Liver (tissue), 3 donors: ENCODE data around the gene IFT43.

Experiments used
- ATF3 ChIP-seq: IDR thresholded peaks from 2 replicates; pipeline ENCODE4 v1.6.1; 2016; ENCODE audit warnings: antibody characterized with exemption
- FOXA1 ChIP-seq: IDR thresholded peaks from 2 replicates; pipeline ENCODE4 v1.6.1; 2016; ENCODE audit warnings: antibody characterized with exemption
- FOXA2 ChIP-seq: IDR thresholded peaks from 2 replicates; pipeline ENCODE4 v1.6.1; 2016; ENCODE audit warnings: antibody characterized with exemption
- GABPA ChIP-seq, 2 donors: IDR thresholded peaks in 1 of 2; conservative IDR thresholded peaks in 1 of 2; 2 replicates each; pipeline ENCODE4 v1.6.1; 2016; ENCODE audit warnings: antibody characterized with exemption in 2 of 2, mild to moderate bottlenecking in 1 of 2, moderate library complexity in 1 of 2
- HNF4A ChIP-seq, 2 donors: conservative IDR thresholded peaks; 2 replicates each; pipeline ENCODE4 v1.6.1; 2016; ENCODE audit warnings: antibody characterized with exemption in 2 of 2, mild to moderate bottlenecking in 2 of 2
- JUND ChIP-seq, 2 donors: IDR thresholded peaks; 2 replicates each; pipeline ENCODE4 v1.6.1; 2016; ENCODE audit warnings: antibody characterized with exemption in 2 of 2
- MAX ChIP-seq: IDR thresholded peaks from 2 replicates; pipeline ENCODE4 v1.6.1; 2016; ENCODE audit warnings: antibody characterized with exemption
- NR2F2 ChIP-seq: IDR thresholded peaks from 2 replicates; pipeline ENCODE4 v1.6.1; 2016; ENCODE audit warnings: antibody characterized with exemption
- RAD21 ChIP-seq, 2 donors: IDR thresholded peaks; 2 replicates each; pipeline ENCODE4 v1.6.1; 2016; ENCODE audit warnings: antibody characterized with exemption in 2 of 2, mild to moderate bottlenecking in 2 of 2
- REST ChIP-seq: IDR thresholded peaks from 2 replicates; pipeline ENCODE4 v1.6.1; 2016; ENCODE audit warnings: antibody characterized with exemption, mild to moderate bottlenecking
- TAF1 ChIP-seq: conservative IDR thresholded peaks from 2 replicates; pipeline ENCODE4 v1.6.1; 2016; ENCODE audit warnings: antibody characterized with exemption, mild to moderate bottlenecking
- YY1 ChIP-seq: IDR thresholded peaks from 2 replicates; pipeline ENCODE4 v1.6.1; 2016; ENCODE audit warnings: antibody characterized with exemption, mild to moderate bottlenecking
- TF ChIP-seq, protein P1 (sequence below): fragments of 150-350 bp; IDR thresholded peaks from 2 replicates; pipeline ENCODE4 v1.5.1; 2017; ENCODE audit warnings: improper control_type of control experiment, low read depth, low read length; ENCODE audit not compliant: missing input control
- donor health status: healthy.
- donor health status: healthy.

GRCh38 chr14:75969891-75970290 lies 15.7 kb upstream of the IFT43 start:
- TF ChIP-seq, protein P1, sequence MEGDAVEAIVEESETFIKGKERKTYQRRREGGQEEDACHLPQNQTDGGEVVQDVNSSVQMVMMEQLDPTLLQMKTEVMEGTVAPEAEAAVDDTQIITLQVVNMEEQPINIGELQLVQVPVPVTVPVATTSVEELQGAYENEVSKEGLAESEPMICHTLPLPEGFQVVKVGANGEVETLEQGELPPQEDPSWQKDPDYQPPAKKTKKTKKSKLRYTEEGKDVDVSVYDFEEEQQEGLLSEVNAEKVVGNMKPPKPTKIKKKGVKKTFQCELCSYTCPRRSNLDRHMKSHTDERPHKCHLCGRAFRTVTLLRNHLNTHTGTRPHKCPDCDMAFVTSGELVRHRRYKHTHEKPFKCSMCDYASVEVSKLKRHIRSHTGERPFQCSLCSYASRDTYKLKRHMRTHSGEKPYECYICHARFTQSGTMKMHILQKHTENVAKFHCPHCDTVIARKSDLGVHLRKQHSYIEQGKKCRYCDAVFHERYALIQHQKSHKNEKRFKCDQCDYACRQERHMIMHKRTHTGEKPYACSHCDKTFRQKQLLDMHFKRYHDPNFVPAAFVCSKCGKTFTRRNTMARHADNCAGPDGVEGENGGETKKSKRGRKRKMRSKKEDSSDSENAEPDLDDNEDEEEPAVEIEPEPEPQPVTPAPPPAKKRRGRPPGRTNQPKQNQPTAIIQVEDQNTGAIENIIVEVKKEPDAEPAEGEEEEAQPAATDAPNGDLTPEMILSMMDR: no peak
- TF ChIP-seq TAF1 (no peak), GABPA (IDR thresholded peaks at IDR 0.05 in 1 of 2, conservative IDR thresholded peaks at IDR 0.05 in 1 of 2) (no peak), ATF3 (no peak), MAX (no peak), RAD21 (IDR thresholded peaks at IDR 0.05) (no peak), YY1 (no peak), HNF4A (conservative IDR thresholded peaks at IDR 0.05) (no peak), REST (no peak), JUND (IDR thresholded peaks at IDR 0.05) (no peak), NR2F2 (no peak), FOXA1 (no peak), FOXA2 (no peak)
